Activated naive CD8-positive, alpha-beta T cell (primary cell): ENCODE results near the gene ARHGAP42.

Source experiments
- H3K27ac Mint-ChIP-seq: one replicate; pipeline ENCODE4 v1.8.0; 2021; ENCODE audit warnings: mixed read lengths
- H3K27me3 Mint-ChIP-seq: one replicate; pipeline ENCODE4 v1.8.0; 2021; ENCODE audit warnings: mixed read lengths
- H3K36me3 Mint-ChIP-seq: one replicate; pipeline ENCODE4 v1.8.0; 2021; ENCODE audit warnings: mixed read lengths
- H3K4me1 Mint-ChIP-seq: one replicate; pipeline ENCODE4 v1.8.0; 2021; ENCODE audit warnings: low read depth, mixed read lengths
- H3K4me3 Mint-ChIP-seq: one replicate; pipeline ENCODE4 v1.8.0; 2021; ENCODE audit warnings: mild to moderate bottlenecking, mixed read lengths
- H3K9me3 Mint-ChIP-seq: one replicate; pipeline ENCODE4 v1.8.0; 2021; ENCODE audit warnings: low read depth, mixed read lengths

Gene ARHGAP42

DNA sequence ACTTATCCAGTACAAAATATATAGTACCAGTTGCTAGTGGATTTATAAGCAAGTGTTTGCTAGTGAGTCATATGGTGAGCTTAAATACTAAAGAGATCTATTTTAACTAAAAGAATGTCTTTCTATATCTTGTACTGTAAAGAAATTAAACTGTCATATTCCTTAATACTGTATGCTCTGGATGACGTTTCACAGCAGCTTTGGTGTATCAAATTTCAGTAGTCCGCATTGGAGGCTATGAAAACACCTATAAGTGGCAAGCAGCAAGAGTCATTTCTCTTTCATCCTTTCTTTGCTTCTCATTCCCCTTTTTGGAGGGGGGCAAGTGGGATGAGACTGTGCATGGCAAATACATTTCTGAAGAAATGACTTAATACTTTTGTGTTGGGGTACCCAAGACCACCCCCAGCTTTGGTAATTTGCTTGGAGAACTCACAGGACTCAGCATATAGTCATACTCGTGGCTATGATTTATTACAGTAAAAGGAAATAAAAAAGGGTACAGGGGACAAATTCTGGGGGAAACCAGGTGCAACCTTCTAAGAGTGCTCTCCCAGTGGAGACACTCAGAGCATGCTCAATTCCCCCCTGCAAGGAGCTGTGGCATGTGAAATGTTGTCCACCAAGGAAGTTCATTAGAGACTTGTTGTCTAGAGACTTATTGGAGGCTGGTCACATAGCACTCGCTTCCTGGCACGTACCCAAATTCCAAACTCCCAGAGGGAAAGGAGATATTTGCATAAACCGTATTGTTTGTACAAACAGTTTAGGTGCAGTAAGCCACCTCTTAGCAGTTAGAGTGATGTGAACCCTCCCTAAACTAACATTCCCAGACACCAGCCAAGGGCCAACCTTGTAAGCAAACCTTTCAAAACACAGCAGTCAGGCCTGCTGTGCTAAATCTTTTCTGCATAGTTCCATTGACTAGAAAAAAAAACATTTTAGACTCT, 231.7 kb downstream of the ARHGAP42 start:
- Mint-ChIP-seq H3K4me3 (no peak overlapping the region), H3K36me3 (no peaks in the 10 kb centered on the region), H3K27me3 (no peaks in the 10 kb centered on the region), H3K27ac (no peak overlapping the region), H3K9me3 (no peaks in the 10 kb centered on the region), H3K4me1 (no peaks in the 10 kb centered on the region)

DNA sequence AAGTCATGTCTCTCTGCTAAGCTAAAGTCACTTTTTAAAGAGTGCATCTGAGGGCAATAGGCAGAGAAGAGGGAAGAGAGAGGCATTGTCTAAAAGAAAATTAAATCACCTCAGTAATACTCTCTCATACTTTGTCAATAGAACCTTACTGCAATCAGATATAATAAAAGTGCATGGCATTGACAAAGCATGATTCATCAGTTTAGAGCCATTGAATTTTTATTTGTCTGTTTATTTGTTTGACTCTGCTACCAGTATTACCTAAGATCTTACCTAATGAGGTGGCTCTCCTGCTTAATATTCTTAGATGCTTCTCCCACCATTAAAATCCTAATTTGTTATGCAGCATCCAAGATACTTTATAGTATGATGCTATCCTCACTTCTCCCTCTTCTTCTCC, 233.5 kb downstream of the ARHGAP42 start:
- Mint-ChIP-seq H3K4me1 (no peaks in the 10 kb centered on the region), H3K4me3 (no peak overlapping the region), H3K9me3 (no peaks in the 10 kb centered on the region), H3K27me3 (no peaks in the 10 kb centered on the region), H3K36me3 (no peaks in the 10 kb centered on the region), H3K27ac (no peak overlapping the region)

DNA sequence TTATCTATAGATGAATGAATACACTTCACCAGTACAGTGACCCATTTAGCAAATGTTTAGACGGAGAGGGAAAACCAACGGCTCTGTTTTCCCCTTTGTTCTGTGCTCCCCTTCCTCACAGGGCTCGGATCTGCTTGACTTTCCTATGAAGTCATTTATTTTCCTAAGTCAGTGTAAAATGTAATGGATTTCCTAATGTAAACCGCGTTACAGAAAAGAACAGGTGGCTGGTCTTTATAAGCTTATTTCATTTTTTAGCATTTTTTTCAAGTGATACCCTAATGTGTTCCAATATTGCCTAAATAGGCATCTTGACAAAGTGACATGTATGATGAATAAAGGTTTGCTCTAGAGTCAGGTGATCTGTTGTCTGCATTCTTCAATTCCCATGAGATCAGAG, 235.0 kb downstream of the ARHGAP42 start:
- no peaks in the 10 kb centered on the region for H3K4me1 Mint-ChIP-seq
- H3K36me3 Mint-ChIP-seq = no peaks in the 10 kb centered on the region
- no peaks in the 10 kb centered on the region for H3K27me3 Mint-ChIP-seq
- H3K9me3 Mint-ChIP-seq = no peaks in the 10 kb centered on the region
- H3K4me3 Mint-ChIP-seq = no peak overlapping the region
- no peak overlapping the region for H3K27ac Mint-ChIP-seq

DNA sequence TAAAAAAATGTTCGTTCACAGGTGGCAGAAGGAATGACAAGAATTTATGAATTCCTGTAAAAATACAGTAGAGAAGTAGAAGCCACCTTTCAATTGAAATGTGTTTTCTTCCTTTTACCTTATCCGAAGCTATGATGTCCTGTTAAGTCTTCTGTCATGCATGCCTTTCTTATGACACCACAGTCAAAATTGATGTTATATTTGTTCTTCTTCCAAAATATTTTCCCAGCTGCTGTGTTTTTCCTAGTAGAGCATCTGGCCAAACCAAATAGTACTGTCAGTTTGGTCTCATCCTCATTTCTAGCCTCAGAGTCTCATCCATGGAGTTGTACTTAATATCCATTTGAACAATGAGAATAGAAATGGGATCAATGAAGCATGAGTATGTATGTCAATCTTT, 236.5 kb downstream of the ARHGAP42 start:
- no peaks in the 10 kb centered on the region for H3K4me1 Mint-ChIP-seq
- no peak overlapping the region for H3K4me3 Mint-ChIP-seq
- no peaks in the 10 kb centered on the region for H3K36me3 Mint-ChIP-seq
- H3K27ac Mint-ChIP-seq = no peak overlapping the region
- no peaks in the 10 kb centered on the region for H3K27me3 Mint-ChIP-seq
- H3K9me3 Mint-ChIP-seq = no peaks in the 10 kb centered on the region

DNA sequence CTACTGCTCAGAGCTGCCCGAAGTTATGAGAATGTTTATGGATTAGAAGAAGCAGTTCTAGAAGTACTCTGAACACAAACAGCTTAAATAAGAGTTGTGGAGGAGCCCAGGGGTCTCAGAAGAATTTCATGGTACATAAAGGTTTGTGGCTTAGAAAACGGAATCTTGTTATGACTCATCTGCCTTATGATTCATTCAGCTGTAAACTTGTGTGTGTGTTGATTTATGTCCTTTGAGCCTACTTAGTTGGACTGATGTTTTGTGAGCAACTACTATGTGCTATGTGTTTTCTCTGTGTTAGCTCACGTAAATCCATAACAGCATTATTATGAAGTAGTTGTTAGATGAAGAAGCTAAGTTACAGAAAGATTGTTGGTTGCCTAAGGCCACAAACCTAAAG, 238.8 kb downstream of the ARHGAP42 start:
- Mint-ChIP-seq H3K9me3 (no peaks in the 10 kb centered on the region), H3K36me3 (no peaks in the 10 kb centered on the region), H3K27me3 (no peaks in the 10 kb centered on the region), H3K27ac (no peak overlapping the region), H3K4me3 (no peak overlapping the region), H3K4me1 (no peaks in the 10 kb centered on the region)

DNA sequence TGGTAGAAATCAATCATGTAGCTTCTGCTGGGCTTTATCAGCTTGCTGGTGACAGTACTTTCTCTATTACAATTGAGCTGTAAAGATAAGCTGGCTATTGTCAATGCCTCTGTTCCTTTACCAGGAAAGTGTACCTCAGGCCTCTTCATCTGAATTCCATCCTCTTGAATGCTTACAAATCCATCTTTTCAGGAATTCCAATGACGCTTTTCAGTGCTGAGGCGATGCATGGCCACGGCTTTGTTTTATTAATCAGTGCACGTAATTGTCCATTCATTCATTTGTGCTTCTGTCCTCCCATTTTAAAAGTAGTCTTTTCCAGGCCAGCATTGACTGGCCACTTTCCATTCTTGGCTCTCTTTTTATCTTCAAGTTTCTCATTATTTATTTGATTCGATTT, 240.5 kb downstream of the ARHGAP42 start:
- H3K36me3 Mint-ChIP-seq = no peaks in the 10 kb centered on the region
- H3K4me1 Mint-ChIP-seq = no peaks in the 10 kb centered on the region
- no peaks in the 10 kb centered on the region for H3K9me3 Mint-ChIP-seq
- no peak overlapping the region for H3K4me3 Mint-ChIP-seq
- no peak overlapping the region for H3K27ac Mint-ChIP-seq
- no peaks in the 10 kb centered on the region for H3K27me3 Mint-ChIP-seq

DNA sequence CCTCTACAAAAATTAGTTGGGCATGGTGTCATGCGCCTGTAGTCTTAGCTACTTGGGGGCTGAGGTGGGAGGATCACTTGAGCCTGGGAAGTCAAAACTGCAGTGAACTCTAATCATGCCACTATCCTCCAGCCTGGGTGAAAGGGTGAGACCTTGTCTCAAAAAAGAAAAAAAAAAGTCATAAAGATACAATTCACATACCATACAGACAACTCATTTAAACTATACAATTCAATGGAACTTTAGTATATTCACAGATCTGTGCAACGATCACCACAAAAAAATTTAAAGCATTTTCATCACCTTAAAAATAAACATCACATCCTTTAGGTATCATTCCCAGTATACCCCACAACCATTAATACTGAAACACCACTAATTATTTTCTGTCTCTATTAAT, 241.3 kb downstream of the ARHGAP42 start:
- Mint-ChIP-seq H3K4me3 (no peak overlapping the region), H3K9me3 (no peaks in the 10 kb centered on the region), H3K27ac (no peak overlapping the region), H3K36me3 (no peaks in the 10 kb centered on the region), H3K4me1 (no peaks in the 10 kb centered on the region), H3K27me3 (no peaks in the 10 kb centered on the region)

DNA sequence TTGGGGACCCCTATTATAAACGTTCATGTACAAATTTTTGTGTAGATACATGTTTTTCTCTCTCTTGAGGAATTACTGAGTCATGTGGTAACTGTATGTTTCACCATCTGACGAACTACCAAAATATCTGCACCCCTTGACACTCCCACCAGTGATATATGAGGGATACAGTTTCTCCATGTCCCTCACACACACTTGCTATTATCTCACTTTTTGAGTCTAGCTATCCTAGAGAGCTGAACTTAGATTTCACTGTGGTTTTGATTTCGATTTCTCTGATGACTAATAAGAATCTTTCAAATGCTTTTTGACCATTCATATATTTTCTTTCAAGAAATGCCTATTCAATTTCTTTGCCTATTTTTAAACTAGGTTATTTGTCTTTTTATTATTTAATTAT, 242.3 kb downstream of the ARHGAP42 start:
- Mint-ChIP-seq H3K27ac (no peak overlapping the region), H3K36me3 (no peaks in the 10 kb centered on the region), H3K27me3 (no peaks in the 10 kb centered on the region), H3K4me1 (no peaks in the 10 kb centered on the region), H3K4me3 (no peak overlapping the region), H3K9me3 (no peaks in the 10 kb centered on the region)

DNA sequence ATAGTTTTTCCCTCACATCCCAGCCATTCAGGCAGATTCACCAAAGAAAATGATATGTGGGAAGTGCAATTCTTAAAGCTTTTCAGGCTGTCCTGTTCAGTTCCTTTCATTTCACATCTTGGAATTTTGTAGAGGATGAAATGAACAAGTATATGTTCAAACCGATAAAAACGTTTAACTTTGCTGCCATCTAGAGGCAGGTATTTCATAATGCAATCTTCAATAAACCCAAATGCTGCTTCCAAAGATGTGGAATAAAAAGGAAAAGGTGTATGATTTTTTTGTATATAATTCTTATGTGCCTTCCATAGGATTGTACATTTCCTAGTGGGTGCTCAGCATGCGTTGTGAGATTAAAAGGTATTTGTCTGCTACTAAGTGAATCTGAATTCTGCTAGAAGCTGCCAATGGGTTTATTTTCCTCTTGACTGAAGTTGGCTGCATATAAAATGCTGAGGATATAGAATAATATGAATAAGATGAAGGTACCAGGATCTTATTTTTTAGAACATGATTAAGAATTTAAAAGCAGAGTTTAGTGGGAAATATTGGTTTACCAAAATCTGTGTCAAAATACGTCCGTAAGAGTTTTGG, 243.2 kb downstream of the ARHGAP42 start:
- no peak overlapping the region for H3K27ac Mint-ChIP-seq
- H3K27me3 Mint-ChIP-seq = no peaks in the 10 kb centered on the region
- no peaks in the 10 kb centered on the region for H3K4me1 Mint-ChIP-seq
- no peaks in the 10 kb centered on the region for H3K9me3 Mint-ChIP-seq
- no peaks in the 10 kb centered on the region for H3K36me3 Mint-ChIP-seq
- H3K4me3 Mint-ChIP-seq = no peak overlapping the region

DNA sequence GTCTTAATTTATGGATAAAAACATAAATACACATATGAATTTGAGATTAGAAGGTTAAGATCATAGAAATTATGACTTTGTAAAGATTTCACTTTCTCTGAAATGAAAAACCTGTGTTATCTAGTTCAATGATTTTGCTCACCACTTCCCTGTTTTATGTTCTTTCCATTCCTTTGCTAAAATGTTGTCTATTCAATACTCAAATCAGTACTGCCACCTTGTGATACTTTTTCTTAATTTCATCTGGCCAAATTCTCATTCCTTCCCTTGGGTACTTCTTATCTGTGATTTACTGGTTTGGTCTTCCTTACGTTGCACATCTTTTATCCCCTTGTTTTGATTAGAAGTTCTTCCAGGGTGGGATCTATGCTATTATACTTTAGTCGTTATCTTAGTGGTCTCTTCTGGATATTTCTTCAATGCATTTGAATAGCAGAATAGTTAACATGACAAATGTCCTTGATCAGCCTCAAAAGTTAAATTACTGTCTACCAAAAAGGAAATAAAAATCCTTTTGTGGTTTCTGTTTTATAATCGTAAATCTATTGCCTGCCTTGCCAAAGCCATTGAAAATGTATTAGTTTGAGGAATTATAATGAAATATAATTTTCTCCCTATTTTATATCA, 245.5 kb downstream of the ARHGAP42 start:
- Mint-ChIP-seq H3K36me3 (no peaks in the 10 kb centered on the region), H3K4me3 (no peak overlapping the region), H3K27me3 (no peaks in the 10 kb centered on the region), H3K9me3 (no peaks in the 10 kb centered on the region), H3K4me1 (no peaks in the 10 kb centered on the region), H3K27ac (no peak overlapping the region)

DNA sequence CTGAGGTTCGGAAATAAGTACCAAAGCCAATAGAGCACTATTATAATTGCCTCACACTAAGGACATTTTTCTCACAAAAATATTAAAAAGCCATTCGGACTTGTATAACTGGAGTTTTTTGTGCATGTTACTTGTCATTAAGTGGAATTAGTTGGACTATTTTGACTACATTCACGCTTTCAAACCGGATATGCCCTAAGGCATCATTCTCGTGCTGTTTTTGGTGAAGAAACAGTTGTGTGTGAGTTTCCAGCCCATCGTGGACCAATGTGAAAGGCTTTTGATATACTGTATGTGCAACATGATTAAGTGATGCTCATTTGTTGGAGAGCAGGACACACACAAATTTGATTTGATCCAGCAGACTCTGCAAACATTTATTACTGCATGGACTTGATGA, 249.7 kb downstream of the ARHGAP42 start:
- Mint-ChIP-seq H3K9me3 (no peaks in the 10 kb centered on the region), H3K27ac (no peak overlapping the region), H3K4me3 (no peak overlapping the region), H3K27me3 (no peaks in the 10 kb centered on the region), H3K4me1 (no peaks in the 10 kb centered on the region), H3K36me3 (no peaks in the 10 kb centered on the region)

DNA sequence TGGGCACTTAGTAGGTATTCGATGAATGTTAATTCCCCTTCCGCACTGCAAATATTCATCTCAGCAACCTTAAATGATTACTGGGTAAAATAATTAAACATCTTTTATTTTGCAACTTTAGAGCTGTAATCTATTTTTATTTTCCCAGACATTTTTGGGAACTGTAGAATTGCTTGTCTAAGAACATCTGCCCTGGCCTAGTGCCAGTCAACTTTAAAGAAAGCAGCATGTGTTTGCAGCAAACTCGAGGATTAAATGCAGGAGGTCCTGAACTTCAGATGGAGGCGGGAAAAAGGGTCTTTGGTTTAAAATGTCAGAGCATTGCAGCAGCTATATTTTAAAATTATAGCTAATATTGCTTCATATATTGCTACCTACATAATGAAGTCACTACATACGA, 252.5 kb downstream of the ARHGAP42 start:
- Mint-ChIP-seq H3K9me3 (no peaks in the 10 kb centered on the region), H3K36me3 (no peaks in the 10 kb centered on the region), H3K4me1 (no peaks in the 10 kb centered on the region), H3K27ac (no peak overlapping the region), H3K4me3 (no peak overlapping the region), H3K27me3 (no peaks in the 10 kb centered on the region)

DNA sequence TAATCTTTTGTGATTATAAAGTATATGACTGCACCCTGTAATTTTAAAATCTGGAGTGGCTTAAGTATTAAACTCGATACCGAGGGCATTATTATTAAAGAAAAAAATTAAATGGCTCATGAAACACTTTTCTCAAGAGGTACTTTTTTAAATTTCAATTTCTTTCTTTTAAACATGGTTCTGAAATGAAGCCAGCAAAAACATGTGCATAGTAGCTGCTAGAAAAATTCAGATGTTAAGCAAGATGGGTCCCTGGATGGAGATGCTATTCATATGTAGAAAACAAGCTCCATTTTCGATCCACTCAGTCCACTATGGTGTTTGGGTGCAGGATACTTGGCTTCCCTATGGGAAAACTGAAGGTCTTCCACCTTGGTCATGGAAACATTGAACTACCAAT, 253.0 kb downstream of the ARHGAP42 start:
- H3K9me3 Mint-ChIP-seq = no peaks in the 10 kb centered on the region
- H3K4me1 Mint-ChIP-seq = no peaks in the 10 kb centered on the region
- no peak overlapping the region for H3K4me3 Mint-ChIP-seq
- H3K36me3 Mint-ChIP-seq = no peaks in the 10 kb centered on the region
- no peaks in the 10 kb centered on the region for H3K27me3 Mint-ChIP-seq
- H3K27ac Mint-ChIP-seq = no peak overlapping the region

DNA sequence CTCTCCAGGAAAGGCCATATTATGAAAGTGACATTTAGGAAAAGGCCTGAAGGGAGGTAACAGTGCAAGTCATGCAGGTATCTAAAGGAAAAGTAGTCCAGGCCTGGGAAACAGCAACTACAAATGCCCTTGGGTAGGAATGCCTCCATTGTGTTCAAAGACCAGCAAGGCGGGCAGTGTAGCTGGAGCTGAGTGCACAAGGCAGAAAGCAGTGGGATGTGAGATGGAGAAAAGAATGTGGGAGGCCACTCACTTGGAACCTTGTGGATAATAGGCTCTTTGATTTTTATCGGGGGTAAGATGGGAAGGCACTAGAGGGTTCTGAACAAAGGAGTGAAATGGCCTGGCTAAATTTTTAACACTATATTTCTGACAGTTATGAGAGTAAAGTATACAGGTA, 253.9 kb downstream of the ARHGAP42 start:
- no peaks in the 10 kb centered on the region for H3K9me3 Mint-ChIP-seq

DNA sequence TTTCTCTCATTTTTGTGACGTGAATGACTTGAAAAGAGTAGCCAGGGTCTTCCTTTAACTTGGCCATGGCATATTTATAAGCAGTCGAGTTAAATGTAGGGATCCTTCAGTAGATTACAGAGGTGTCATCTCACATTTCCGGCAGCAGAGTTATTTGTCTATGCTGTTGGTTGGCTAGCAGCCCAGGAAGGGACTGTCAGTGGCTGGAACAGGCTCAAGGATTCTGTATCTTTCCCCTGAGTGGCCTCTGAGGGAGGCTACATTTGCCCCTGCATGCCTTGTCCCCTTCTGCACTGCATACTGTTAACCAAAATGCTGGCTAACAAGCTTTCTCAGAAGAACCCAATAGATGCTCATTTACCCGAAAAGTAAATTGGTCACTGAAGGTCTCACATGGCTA, 254.9 kb downstream of the ARHGAP42 start:
- Mint-ChIP-seq H3K36me3 (no peaks in the 10 kb centered on the region), H3K4me3 (no peak overlapping the region), H3K27me3 (no peaks in the 10 kb centered on the region), H3K27ac (no peak overlapping the region), H3K4me1 (no peaks in the 10 kb centered on the region), H3K9me3 (no peaks in the 10 kb centered on the region)

More for the DNA sequence above, 253.9 kb downstream of the ARHGAP42 start:
- Mint-ChIP-seq H3K36me3 (no peaks in the 10 kb centered on the region), H3K27me3 (no peaks in the 10 kb centered on the region), H3K4me3 (no peak overlapping the region), H3K27ac (no peak overlapping the region), H3K4me1 (no peaks in the 10 kb centered on the region)
